Measurements from ENCODE around the gene FYTTD1.

GRCh38 chr3:197749315-197749600 lies 425 bp upstream of the FYTTD1 start:
- no peak for TF ChIP-seq EP300 (IDR thresholded peaks at IDR 0.05)
- TF ChIP-seq CTCF (IDR thresholded peaks at IDR 0.05) = no peak
- no peak for TF ChIP-seq POLR2A (IDR thresholded peaks at IDR 0.05)

Measured in ovary (tissue), 3 donors.